ENCODE results near the gene PGR.

The PGR gene

GRCh38 chr11:101008961-101009689 is 120.5 kb downstream of the PGR start:
- peak; percentile 65 for DNase-seq

GRCh38 chr11:101003468-101003867 is 126.1 kb downstream of the PGR start:
- no peak for DNase-seq

GRCh38 chr11:100999756-101000155 is 129.9 kb downstream of the PGR start:
- no peak for DNase-seq

GRCh38 chr11:100994966-100995365 is 134.6 kb downstream of the PGR start:
- no peak for DNase-seq

- peak; percentile 3 for DNase-seq
Measured at GRCh38 chr11:100991541-100991940, 138.1 kb downstream of the PGR start.

GRCh38 chr11:100990931-100991330 is 138.7 kb downstream of the PGR start:
- DNase-seq = no peak

- DNase-seq = no peak
Measured at GRCh38 chr11:100984668-100985067, 144.9 kb downstream of the PGR start.

- DNase-seq = no peak
Measured at GRCh38 chr11:100981196-100981824, 148.3 kb downstream of the PGR start.

- peak; percentile 1 for DNase-seq
Measured at GRCh38 chr11:100980156-100980555, 149.5 kb downstream of the PGR start.
